Measurements from ENCODE around the gene CACNG5. TPM values are rescaled to one million over a fixed set of nuclear protein-coding genes. Genes with fewer than 3 reads are reported as not detected.

CACNG5 gene
- total and polyA plus RNA-seq, 2 experiments from 2014 or later, result 1.8 to 3.3 TPM

DNA sequence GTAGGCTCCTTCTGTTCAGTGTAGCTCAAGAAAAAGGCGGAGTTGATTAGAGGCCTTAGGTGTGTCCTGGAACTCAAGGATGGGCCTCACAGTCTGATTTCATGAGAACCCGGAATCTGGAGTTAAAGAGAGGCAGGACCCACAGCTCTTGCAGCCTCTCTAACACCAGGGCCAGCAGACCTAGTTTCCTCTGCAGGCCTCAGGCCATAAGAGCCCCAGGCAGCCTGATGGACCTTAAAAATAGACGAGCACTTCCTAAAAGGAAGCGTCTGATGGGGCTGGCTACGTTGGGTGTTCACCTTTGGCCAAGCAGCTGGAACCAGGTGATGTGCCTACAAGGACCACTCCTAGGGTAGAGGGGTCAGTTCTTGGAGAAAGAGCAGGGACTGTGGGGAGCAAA, 7.6 kb downstream of the CACNG5 start (continued):
- TF ChIP-seq CREB1 (CRISPR knock-in tag; IDR thresholded peaks at IDR 0.05; ENCODE audit: low read depth), result no peak
- no peak for TF ChIP-seq EZH2 (IDR thresholded peaks at IDR 0.05; ENCODE audit: low read depth, unreplicated experiment)
- TF ChIP-seq ZNF114 (CRISPR knock-in tag; IDR thresholded peaks at IDR 0.05), result no peak
- TF ChIP-seq POLR2AphosphoS5 (IDR thresholded peaks at IDR 0.05; ENCODE audit: low read depth), result no peak
- TF ChIP-seq, protein P1, sequence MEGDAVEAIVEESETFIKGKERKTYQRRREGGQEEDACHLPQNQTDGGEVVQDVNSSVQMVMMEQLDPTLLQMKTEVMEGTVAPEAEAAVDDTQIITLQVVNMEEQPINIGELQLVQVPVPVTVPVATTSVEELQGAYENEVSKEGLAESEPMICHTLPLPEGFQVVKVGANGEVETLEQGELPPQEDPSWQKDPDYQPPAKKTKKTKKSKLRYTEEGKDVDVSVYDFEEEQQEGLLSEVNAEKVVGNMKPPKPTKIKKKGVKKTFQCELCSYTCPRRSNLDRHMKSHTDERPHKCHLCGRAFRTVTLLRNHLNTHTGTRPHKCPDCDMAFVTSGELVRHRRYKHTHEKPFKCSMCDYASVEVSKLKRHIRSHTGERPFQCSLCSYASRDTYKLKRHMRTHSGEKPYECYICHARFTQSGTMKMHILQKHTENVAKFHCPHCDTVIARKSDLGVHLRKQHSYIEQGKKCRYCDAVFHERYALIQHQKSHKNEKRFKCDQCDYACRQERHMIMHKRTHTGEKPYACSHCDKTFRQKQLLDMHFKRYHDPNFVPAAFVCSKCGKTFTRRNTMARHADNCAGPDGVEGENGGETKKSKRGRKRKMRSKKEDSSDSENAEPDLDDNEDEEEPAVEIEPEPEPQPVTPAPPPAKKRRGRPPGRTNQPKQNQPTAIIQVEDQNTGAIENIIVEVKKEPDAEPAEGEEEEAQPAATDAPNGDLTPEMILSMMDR (conservative IDR thresholded peaks at IDR 0.05; ENCODE audit: low read depth in 2 of 2), result no peak
- TF ChIP-seq NANOG (IDR thresholded peaks at IDR 0.05; ENCODE audit: borderline replicate concordance), result no peak
- TF ChIP-seq, protein P2, sequence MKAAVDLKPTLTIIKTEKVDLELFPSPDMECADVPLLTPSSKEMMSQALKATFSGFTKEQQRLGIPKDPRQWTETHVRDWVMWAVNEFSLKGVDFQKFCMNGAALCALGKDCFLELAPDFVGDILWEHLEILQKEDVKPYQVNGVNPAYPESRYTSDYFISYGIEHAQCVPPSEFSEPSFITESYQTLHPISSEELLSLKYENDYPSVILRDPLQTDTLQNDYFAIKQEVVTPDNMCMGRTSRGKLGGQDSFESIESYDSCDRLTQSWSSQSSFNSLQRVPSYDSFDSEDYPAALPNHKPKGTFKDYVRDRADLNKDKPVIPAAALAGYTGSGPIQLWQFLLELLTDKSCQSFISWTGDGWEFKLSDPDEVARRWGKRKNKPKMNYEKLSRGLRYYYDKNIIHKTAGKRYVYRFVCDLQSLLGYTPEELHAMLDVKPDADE (IDR thresholded peaks at IDR 0.05), result no peak
- TF ChIP-seq, protein P3, sequence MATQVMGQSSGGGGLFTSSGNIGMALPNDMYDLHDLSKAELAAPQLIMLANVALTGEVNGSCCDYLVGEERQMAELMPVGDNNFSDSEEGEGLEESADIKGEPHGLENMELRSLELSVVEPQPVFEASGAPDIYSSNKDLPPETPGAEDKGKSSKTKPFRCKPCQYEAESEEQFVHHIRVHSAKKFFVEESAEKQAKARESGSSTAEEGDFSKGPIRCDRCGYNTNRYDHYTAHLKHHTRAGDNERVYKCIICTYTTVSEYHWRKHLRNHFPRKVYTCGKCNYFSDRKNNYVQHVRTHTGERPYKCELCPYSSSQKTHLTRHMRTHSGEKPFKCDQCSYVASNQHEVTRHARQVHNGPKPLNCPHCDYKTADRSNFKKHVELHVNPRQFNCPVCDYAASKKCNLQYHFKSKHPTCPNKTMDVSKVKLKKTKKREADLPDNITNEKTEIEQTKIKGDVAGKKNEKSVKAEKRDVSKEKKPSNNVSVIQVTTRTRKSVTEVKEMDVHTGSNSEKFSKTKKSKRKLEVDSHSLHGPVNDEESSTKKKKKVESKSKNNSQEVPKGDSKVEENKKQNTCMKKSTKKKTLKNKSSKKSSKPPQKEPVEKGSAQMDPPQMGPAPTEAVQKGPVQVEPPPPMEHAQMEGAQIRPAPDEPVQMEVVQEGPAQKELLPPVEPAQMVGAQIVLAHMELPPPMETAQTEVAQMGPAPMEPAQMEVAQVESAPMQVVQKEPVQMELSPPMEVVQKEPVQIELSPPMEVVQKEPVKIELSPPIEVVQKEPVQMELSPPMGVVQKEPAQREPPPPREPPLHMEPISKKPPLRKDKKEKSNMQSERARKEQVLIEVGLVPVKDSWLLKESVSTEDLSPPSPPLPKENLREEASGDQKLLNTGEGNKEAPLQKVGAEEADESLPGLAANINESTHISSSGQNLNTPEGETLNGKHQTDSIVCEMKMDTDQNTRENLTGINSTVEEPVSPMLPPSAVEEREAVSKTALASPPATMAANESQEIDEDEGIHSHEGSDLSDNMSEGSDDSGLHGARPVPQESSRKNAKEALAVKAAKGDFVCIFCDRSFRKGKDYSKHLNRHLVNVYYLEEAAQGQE (IDR thresholded peaks at IDR 0.05; ENCODE audit: unreplicated experiment), result no peak

DNA sequence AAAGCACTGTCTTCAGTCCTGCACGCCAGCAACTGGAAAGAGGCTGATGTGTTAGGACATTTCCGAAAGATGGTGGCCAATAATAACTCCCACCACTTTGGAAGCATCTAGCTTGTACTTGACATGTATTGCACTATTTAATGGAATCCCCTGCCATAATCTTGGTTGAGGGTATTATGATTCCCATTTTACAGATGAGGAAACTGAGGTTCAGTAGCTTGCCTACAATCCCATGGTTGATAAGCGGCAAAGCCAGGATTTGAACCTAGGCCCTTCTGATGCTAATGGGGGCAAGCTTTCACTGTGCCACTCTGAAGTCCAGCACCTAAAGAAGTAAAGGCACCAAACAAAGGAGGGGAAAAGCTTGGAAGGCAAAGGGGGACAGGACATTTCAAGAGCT, 8.0 kb downstream of the CACNG5 start:
- no peaks in the 10 kb centered on the region for H3K27me3 ChIP-seq (ENCODE audit: insufficient read depth)
- H3K9me2 ChIP-seq (ENCODE audit: insufficient read depth), result no peaks in the 10 kb centered on the region
- no peak overlapping the region for H2AFZ ChIP-seq
- Mint-ChIP-seq H3K4me1 (no peaks in the 10 kb centered on the region; the same call in 1 of the 3 replicates), H3K27me3 (ENCODE audit: insufficient read depth, low read depth, poor library complexity) (peaks cover 4% of the 10 kb centered on the region), H3K9me3 (peaks cover 22% of the 10 kb centered on the region), H3K4me3 (no peak overlapping the region), H3K36me3 (ENCODE audit: low read depth) (peaks cover 17% of the 10 kb centered on the region), H3K27ac (no peak overlapping the region)
- no peaks in the 10 kb centered on the region for H4K20me1 ChIP-seq (replicated peaks; ENCODE audit: insufficient read depth)
- H3K79me2 ChIP-seq (replicated peaks; ENCODE audit: insufficient read depth), result no peaks in the 10 kb centered on the region
- DNase-seq (ENCODE audit: low spot score) (no peak), ATAC-seq (no peak)
- no peak overlapping the region for H3K27ac ChIP-seq (ENCODE audit: low read depth)
- no peak overlapping the region for H3K4me2 ChIP-seq
- H3F3A ChIP-seq (replicated peaks; ENCODE audit: low read depth), result no peaks in the 10 kb centered on the region
- no peaks in the 10 kb centered on the region for H3K4me1 ChIP-seq (ENCODE audit: insufficient read depth)
- no peak overlapping the region for H3K4me3 ChIP-seq
- no peaks in the 10 kb centered on the region for H3K36me3 ChIP-seq (ENCODE audit: insufficient read depth)
- TF ChIP-seq, protein P3 (IDR thresholded peaks at IDR 0.05; ENCODE audit: unreplicated experiment), result no peak
- no peak for TF ChIP-seq POLR2AphosphoS5 (IDR thresholded peaks at IDR 0.05; ENCODE audit: low read depth)
- TF ChIP-seq ZNF114 (CRISPR knock-in tag; IDR thresholded peaks at IDR 0.05), result no peak
- TF ChIP-seq, protein P1 (conservative IDR thresholded peaks at IDR 0.05; ENCODE audit: low read depth in 2 of 2), result no peak
- no peak for TF ChIP-seq STAT1 (IDR thresholded peaks at IDR 0.05; ENCODE audit: unreplicated experiment)
- TF ChIP-seq, protein P2 (IDR thresholded peaks at IDR 0.05), result no peak
- no peak for TF ChIP-seq CREB1 (CRISPR knock-in tag; IDR thresholded peaks at IDR 0.05; ENCODE audit: low read depth)

Data from GM23338 (cell line).